CD4-positive, alpha-beta T cell (primary cell): ENCODE results near the gene PHLDB3. TPM values are rescaled to one million over a fixed set of nuclear protein-coding genes. Genes with fewer than 3 reads are reported as not detected.
A peak's percentile ranks its signal among the peaks of the same experiment; 100 is the strongest.

Experiments
- ATAC-seq: fragments of 200-7000 bp; cut with Tn5 transposase; one replicate; pipeline ENCODE4 v1.10.0; 2022; ENCODE audit warnings: mild to moderate bottlenecking; ENCODE audit not compliant: poor library complexity
- CTCF ChIA-PET: fragments of 350-600 bp; sonication (Branson Sonifier 250); formaldehyde crosslinking; loops from one replicate; lab custom pipeline; 2021; ENCODE audit warnings: antibody characterized with exemption, inconsistent platforms; lab: Charles Lee
- POLR2A ChIA-PET: fragments of 350-600 bp; sonication (Branson Sonifier 250); formaldehyde crosslinking; loops from one replicate; lab custom pipeline; 2021; ENCODE audit warnings: antibody characterized with exemption, inconsistent platforms; lab: Charles Lee
- DNase-seq, 14 experiments: peaks; one replicate each; pipeline ENCODE4 v3.0.0-alpha.2; 2013 to 2020; ENCODE audit warnings: mixed read lengths in 2 of 14
- H3K27ac ChIP-seq, 2 donors: one replicate each; pipeline versions ENCODE4 v1.5.1 to v1.7.0; 2013; ENCODE audit warnings: low read length in 2 of 2, low read depth in 1 of 2, mild to moderate bottlenecking in 1 of 2
- H3K27me3 ChIP-seq, 2 experiments: 1 replicate in 1 of 2; 2 replicates in 1 of 2; pipeline versions ENCODE4 v1.6.1 to v1.7.0; 2013; ENCODE audit warnings: low read length in 2 of 2, control low read depth in 1 of 2, mild to moderate bottlenecking in 1 of 2, moderate library complexity in 1 of 2; ENCODE audit not compliant: insufficient read depth in 2 of 2, control insufficient read depth in 1 of 2
- H3K36me3 ChIP-seq: one replicate; pipeline ENCODE4 v1.6.1; 2013; ENCODE audit warnings: low read length, control low read depth; ENCODE audit not compliant: insufficient read depth
- H3K4me1 ChIP-seq: one replicate; pipeline ENCODE4 v1.6.1; 2013; ENCODE audit warnings: low read length, control low read depth; ENCODE audit not compliant: insufficient read depth
- H3K4me3 ChIP-seq: one replicate; pipeline ENCODE4 v1.5.1; 2013; ENCODE audit warnings: mild to moderate bottlenecking, low read length, moderate library complexity
- H3K9me3 ChIP-seq, 2 experiments: 1 replicate in 1 of 2; 2 replicates in 1 of 2; pipeline versions ENCODE4 v1.6.1 to v1.7.0; 2013; ENCODE audit warnings: low read length in 2 of 2, mild to moderate bottlenecking in 2 of 2, control low read depth in 1 of 2, moderate library complexity in 1 of 2; ENCODE audit not compliant: control insufficient read depth in 1 of 2, insufficient read depth in 1 of 2
- H3K27ac Mint-ChIP-seq: one replicate; pipeline ENCODE4 v1.8.0; 2020; ENCODE audit warnings: mixed read lengths
- H3K27me3 Mint-ChIP-seq: one replicate; pipeline ENCODE4 v1.8.0; 2021; ENCODE audit warnings: mixed read lengths
- H3K36me3 Mint-ChIP-seq: one replicate; pipeline ENCODE4 v1.8.0; 2021; ENCODE audit warnings: low read depth, mixed read lengths
- H3K4me1 Mint-ChIP-seq: one replicate; pipeline ENCODE4 v1.8.0; 2021; ENCODE audit warnings: low read depth, mixed read lengths
- H3K4me3 Mint-ChIP-seq: one replicate; pipeline ENCODE4 v1.8.0; 2020; ENCODE audit warnings: mild to moderate bottlenecking, mixed read lengths
- H3K9me3 Mint-ChIP-seq: one replicate; pipeline ENCODE4 v1.8.0; 2020; ENCODE audit warnings: mixed read lengths
- CTCF ChIP-seq: fragments of 200-600 bp; IDR thresholded peaks from one replicate; pipeline ENCODE4 v1.8.0; 2022; ENCODE audit warnings: antibody characterized with exemption, mild to moderate bottlenecking
- intact Hi-C, 2 experiments: fragments of 100-400 bp; cut with DNase I in 1 of 2; cut with micrococcal nuclease in 1 of 2; formaldehyde crosslinking; loops; one replicate each; pipeline versions ENCODE4 v1.15.1 to v1.9.0; 2023 to 2025; cut with DNase I, micrococcal nuclease
- total RNA-seq, 174 experiments: library from RNA in 2 of 174; stranded (reverse) in 2 of 174; gene quantifications; one replicate each; pipeline ENCODE4 v1.2.3 and lab custom pipeline; 2021 to 2026

PHLDB3 gene
- total RNA-seq, 2 experiments from 2014 or later, result 75.1 to 77.4 TPM

- no peaks in the 10 kb centered on the region for H3K9me3 ChIP-seq
- intact Hi-C loops, result loop anchor here (1.0 to 10.0 kb wide), 2 partner anchors 29 to 286 kb away; partner anchors contain the start of gene SMG9 (in 1 of the 2)
- H3K27ac ChIP-seq, result peak overlapping the region; percentile 60 to 84
- Mint-ChIP-seq H3K36me3 (peaks cover 5% of the 10 kb centered on the region), H3K27me3 (no peaks in the 10 kb centered on the region), H3K4me3 (peak overlapping the region; percentile 63), H3K9me3 (no peaks in the 10 kb centered on the region), H3K27ac (peak overlapping the region; percentile 92), H3K4me1 (peaks cover 69% of the 10 kb centered on the region)
- H3K4me3 ChIP-seq, result no peak overlapping the region
- DNase-seq (peak in 4 of 14 experiments; percentile 33 to 58 (median 42)), ATAC-seq (peak; percentile 3)
- no peaks in the 10 kb centered on the region for H3K36me3 ChIP-seq
- H3K27me3 ChIP-seq, result no peaks in the 10 kb centered on the region
- ChIA-PET POLR2A (interaction anchor here (1.4 to 2.0 kb wide), 2 partner anchors 21 to 36 kb away, joined by 4 to 12 read pairs; partner anchors contain the start of gene PHLDB3), CTCF (interaction anchor here (0.7 to 2.1 kb wide), 4 partner anchors 21 to 51 kb away, joined by 3 to 10 read pairs (median 5); no protein-coding TSS in a partner anchor)
- no peak for TF ChIP-seq CTCF
- peaks cover 76% of the 10 kb centered on the region for H3K4me1 ChIP-seq
Observed at GRCh38 chr19:43468354-43469159, 36.0 kb downstream of the PHLDB3 start.

GRCh38 chr19:43467730-43468129, 36.8 kb downstream of the PHLDB3 start:
- ChIA-PET CTCF (interaction anchor here (0.7 to 1.2 kb wide), 2 partner anchors 29 to 35 kb away, joined by 3 to 4 read pairs; no protein-coding TSS in a partner anchor), POLR2A (interaction anchor here (2.0 kb wide), 1 partner anchor 37 kb away, joined by 12 read pairs; the partner anchor contains the start of gene PHLDB3)
- peaks cover 11% of the 10 kb centered on the region for H3K36me3 Mint-ChIP-seq
- no peak for ATAC-seq
- no peaks in the 10 kb centered on the region for H3K9me3 Mint-ChIP-seq
- Histone ChIP-seq H3K4me1 (peaks cover 80% of the 10 kb centered on the region), H3K9me3 (no peaks in the 10 kb centered on the region), H3K4me3 (no peak overlapping the region), H3K27me3 (no peaks in the 10 kb centered on the region), H3K36me3 (no peaks in the 10 kb centered on the region), H3K27ac (peak overlapping the region in 1 of 2 donors; percentile 84)
- H3K27me3 Mint-ChIP-seq, result no peaks in the 10 kb centered on the region
- intact Hi-C loops, result loop anchor here (1.0 to 10.0 kb wide), 2 partner anchors 28 to 287 kb away; partner anchors contain the start of gene SMG9 (in 1 of the 2)
- peaks cover 69% of the 10 kb centered on the region for H3K4me1 Mint-ChIP-seq
- H3K27ac Mint-ChIP-seq, result peak overlapping the region; percentile 92
- DNase-seq, result peak in 1 of 14 experiments; percentile 21
- no peak for TF ChIP-seq CTCF
- peak overlapping the region; percentile 12 for H3K4me3 Mint-ChIP-seq

- H3K9me3 ChIP-seq, result no peaks in the 10 kb centered on the region
- peaks cover 82% of the 10 kb centered on the region for H3K4me1 ChIP-seq
- Mint-ChIP-seq H3K4me1 (peaks cover 73% of the 10 kb centered on the region), H3K27ac (peak overlapping the region; percentile 92), H3K4me3 (peak overlapping the region; percentile 9), H3K36me3 (peaks cover 11% of the 10 kb centered on the region), H3K27me3 (no peaks in the 10 kb centered on the region), H3K9me3 (no peaks in the 10 kb centered on the region)
- ATAC-seq (no peak), DNase-seq (no peak)
- no peak overlapping the region for H3K4me3 ChIP-seq
- no peak for TF ChIP-seq CTCF
- no peaks in the 10 kb centered on the region for H3K27me3 ChIP-seq
- ChIA-PET CTCF (no interaction called here), POLR2A (no interaction called here)
- peak overlapping the region in 1 of 2 donors; percentile 84 for H3K27ac ChIP-seq
- no peaks in the 10 kb centered on the region for H3K36me3 ChIP-seq
- intact Hi-C loops, result loop anchor here in 1 of 2 experiments (10.0 kb wide), 1 partner anchor 288 kb away; the partner anchor contains the start of gene SMG9
Observed at GRCh38 chr19:43467276-43467675, 37.3 kb downstream of the PHLDB3 start.
